AG09319 (cell line): ENCODE measurements around the gene C15orf61.

Experiments used
- DNase-seq: peaks from one replicate; pipeline ENCODE4 v3.0.0-alpha.2; 2010; ENCODE audit warnings: low read depth; ENCODE audit errors: extremely low read depth
- CTCF ChIP-seq: IDR thresholded peaks from 2 replicates; pipeline ENCODE4 v1.5.1; 2011; ENCODE audit warnings: low read depth, mild to moderate bottlenecking, inconsistent platforms, low read length, moderate library complexity

The C15orf61 gene

GRCh38 chr15:67521029-67521782 lies at the start of gene C15orf61:
Gene C15orf61 (plus strand): TSS chr15:67521131. CDS start chr15:67521249, 118 bp downstream.
- DNase-seq, result peak; percentile 61
- no peak for TF ChIP-seq CTCF

DNA sequence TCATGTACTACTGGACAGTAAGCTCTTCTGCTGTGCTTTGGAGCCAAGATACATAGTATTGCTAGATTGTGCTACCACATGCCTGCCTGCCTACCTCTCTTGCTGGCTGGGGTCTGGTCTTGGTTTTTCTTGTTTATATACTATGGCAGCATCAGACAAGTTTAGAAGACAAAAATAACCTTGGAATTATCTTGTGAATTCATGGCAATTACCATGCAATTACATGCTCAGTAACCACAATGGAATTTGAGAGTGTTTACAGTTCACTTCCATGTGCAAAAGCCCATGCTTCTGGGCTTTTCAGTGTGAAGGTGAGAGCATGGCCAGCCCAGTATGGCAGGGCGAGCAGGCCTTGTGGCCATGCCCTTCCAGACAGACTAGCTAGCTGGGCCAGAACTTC lies 48.0 kb upstream of the C15orf61 start:
- DNase-seq, result no peak
- TF ChIP-seq CTCF, result no peak

DNA sequence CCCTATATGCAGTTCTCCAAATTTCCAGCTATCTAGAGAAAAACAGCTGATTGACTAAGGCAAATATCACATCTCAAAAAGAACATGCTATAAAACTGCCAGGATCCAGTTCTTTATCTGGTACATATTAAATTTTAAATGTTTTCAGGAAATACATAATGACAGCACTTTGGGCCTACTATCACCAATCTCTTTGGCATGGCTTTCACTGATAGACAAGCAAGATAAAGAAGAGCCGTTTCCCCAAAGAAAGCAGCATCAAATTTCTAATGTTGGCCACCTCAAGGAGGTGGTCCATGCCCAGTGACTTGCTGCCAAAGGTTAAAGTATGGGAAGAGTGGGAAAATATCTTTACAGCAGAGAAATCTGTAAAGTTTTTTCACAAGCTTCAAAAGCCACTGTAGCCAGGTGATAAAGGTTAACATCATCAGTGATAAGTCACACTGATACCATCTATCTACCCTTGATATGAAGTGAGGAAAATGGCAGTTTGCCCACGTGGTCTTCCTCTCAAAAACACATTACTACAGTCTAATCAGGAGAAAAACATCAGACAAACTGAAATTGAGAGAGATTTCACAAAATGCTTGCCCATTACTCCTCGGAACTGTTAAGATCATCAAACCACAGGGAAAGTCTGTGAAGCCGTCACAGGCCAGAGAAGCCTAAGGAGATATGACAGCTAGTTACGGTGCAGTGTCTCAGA lies 46.4 kb upstream of the C15orf61 start:
- no peak for TF ChIP-seq CTCF
- DNase-seq, result no peak

- DNase-seq, result no peak
- TF ChIP-seq CTCF, result no peak
Measured at GRCh38 chr15:67479781-67480505, 41.0 kb upstream of the C15orf61 start.

DNA sequence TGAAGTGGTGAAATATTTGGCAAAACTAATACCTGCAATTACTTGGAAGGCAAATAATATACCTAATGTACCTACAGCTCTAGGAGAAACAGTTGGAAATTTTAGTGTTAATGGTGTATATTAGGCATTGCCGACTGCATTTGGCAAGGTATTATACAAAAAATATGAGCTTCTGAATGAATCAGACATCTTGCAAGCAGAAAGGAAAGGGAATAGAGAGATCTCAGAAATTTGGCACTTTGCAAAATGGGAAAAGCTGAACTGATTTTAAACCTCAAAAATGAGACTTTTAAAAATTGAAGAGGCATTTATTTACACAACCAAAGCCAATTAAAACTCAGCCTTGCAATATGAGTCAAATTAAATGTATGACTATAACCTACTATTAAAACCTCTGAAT lies 40.2 kb upstream of the C15orf61 start:
- no peak for TF ChIP-seq CTCF
- no peak for DNase-seq

- DNase-seq, result no peak
- TF ChIP-seq CTCF, result no peak
Measured at GRCh38 chr15:67481680-67482079, 39.3 kb upstream of the C15orf61 start.

- no peak for TF ChIP-seq CTCF
- DNase-seq, result no peak
Measured at GRCh38 chr15:67495585-67495984, 25.3 kb upstream of the C15orf61 start.
